Suprapubic skin (tissue), 4 donors: ENCODE data around the gene PRKN.

Experiments
- EP300 ChIP-seq: sonication (generic); formaldehyde crosslinking; IDR thresholded peaks from one replicate; pipeline ENCODE4 v1.6.1; 2017; ENCODE audit warnings: antibody characterized with exemption
- POLR2A ChIP-seq, 2 donors: fragments of 450-650 bp; IDR thresholded peaks; one replicate each; pipeline ENCODE4 v1.6.1; 2017; ENCODE audit warnings: antibody characterized with exemption in 2 of 2, mild to moderate bottlenecking in 2 of 2, moderate library complexity in 2 of 2
- POLR2AphosphoS5 ChIP-seq, 3 donors: sonication (generic); formaldehyde crosslinking; IDR thresholded peaks; one replicate each; pipeline ENCODE4 v1.6.1; 2017; ENCODE audit warnings: antibody characterized with exemption in 3 of 3
- TF ChIP-seq, protein P1 (sequence below), 2 donors: fragments of 200-600 bp in 1 of 2; fragments of 450-650 bp in 1 of 2; sonication (generic) in 1 of 2; IDR thresholded peaks; one replicate each; pipeline ENCODE4 v1.5.1; 2016 to 2019; ENCODE audit warnings: antibody characterized with exemption in 2 of 2, mild to moderate bottlenecking in 1 of 2, moderate library complexity in 1 of 2

DNA sequence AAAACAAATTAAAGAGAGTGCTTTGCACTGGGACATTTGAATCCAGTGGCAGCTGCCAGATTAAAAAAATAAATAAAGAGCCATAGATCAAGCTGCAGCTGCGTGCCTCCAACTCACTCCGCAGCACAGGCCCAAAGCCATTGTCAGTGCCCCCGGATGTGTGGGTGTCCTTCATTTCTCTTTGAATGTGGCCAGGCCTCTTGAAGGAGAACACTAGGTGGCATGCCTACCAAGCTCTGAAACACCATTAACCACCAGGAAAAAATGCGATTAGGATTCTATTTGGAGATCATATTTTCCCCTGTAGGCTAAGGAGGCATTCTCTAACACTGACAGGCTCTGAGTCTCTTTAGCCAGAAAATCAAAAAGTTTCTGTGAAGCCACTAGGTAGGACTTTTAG is 549.8 kb downstream of the PRKN start:
- TF ChIP-seq POLR2A (IDR thresholded peaks at IDR 0.05) (no peak), POLR2AphosphoS5 (IDR thresholded peaks at IDR 0.05) (no peak), EP300 (no peak)
- TF ChIP-seq, protein P1, sequence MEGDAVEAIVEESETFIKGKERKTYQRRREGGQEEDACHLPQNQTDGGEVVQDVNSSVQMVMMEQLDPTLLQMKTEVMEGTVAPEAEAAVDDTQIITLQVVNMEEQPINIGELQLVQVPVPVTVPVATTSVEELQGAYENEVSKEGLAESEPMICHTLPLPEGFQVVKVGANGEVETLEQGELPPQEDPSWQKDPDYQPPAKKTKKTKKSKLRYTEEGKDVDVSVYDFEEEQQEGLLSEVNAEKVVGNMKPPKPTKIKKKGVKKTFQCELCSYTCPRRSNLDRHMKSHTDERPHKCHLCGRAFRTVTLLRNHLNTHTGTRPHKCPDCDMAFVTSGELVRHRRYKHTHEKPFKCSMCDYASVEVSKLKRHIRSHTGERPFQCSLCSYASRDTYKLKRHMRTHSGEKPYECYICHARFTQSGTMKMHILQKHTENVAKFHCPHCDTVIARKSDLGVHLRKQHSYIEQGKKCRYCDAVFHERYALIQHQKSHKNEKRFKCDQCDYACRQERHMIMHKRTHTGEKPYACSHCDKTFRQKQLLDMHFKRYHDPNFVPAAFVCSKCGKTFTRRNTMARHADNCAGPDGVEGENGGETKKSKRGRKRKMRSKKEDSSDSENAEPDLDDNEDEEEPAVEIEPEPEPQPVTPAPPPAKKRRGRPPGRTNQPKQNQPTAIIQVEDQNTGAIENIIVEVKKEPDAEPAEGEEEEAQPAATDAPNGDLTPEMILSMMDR (IDR thresholded peaks at IDR 0.05) = no peak
